GM19239 (cell line): Measurements from ENCODE around the gene IRX3.

Source experiments
- DNase-seq: peaks from one replicate; pipeline ENCODE4 v3.0.0; 2011; ENCODE audit warnings: low spot score; ENCODE audit not compliant: insufficient read length
- FAIRE-seq: peaks from 2 replicates; lab custom pipeline; 2011; peaks lifted over from hg19 to GRCh38; lab: Jason Lieb, UNC

IRX3 gene

DNA sequence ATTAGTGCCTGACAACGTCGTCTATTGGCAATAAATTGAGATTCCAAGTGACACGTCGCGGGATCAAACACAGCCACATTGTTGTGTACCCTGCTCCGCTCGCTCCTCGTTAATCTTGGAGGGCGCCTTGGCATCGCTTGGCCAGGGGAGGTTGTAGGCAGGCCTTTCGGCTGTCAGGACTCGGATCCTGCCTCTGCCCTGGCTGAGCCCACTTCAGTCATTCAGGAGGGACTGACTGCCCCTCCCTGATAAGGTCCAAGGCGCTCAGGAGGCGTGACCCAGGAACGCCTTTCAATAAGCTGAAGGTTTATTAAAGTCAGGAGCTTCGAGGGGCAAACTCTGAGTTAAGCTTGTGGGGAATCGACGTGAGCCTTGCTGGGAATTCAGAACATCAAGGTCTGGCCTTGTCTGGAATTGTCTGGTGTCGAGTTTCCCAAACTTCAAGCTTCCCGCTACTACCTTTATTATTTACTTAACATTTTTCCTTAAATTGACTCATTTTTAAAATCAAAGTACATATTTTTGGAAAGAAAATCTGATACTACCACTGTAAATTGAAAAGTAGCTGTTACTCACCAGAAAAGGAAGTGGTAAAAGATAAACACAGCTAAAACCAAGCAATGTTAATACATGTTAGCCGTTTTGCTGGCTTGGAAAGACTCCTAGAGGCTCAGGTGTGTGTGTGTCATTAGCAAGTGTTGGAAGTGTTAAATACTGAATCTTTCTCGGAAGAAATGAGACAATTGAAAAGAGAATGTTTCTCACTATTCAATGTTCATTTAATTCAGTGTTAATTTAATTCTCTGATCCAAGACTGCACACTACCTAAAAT is 5.3 kb upstream of the IRX3 start:
- FAIRE-seq (no peak), DNase-seq (no peak)

DNA sequence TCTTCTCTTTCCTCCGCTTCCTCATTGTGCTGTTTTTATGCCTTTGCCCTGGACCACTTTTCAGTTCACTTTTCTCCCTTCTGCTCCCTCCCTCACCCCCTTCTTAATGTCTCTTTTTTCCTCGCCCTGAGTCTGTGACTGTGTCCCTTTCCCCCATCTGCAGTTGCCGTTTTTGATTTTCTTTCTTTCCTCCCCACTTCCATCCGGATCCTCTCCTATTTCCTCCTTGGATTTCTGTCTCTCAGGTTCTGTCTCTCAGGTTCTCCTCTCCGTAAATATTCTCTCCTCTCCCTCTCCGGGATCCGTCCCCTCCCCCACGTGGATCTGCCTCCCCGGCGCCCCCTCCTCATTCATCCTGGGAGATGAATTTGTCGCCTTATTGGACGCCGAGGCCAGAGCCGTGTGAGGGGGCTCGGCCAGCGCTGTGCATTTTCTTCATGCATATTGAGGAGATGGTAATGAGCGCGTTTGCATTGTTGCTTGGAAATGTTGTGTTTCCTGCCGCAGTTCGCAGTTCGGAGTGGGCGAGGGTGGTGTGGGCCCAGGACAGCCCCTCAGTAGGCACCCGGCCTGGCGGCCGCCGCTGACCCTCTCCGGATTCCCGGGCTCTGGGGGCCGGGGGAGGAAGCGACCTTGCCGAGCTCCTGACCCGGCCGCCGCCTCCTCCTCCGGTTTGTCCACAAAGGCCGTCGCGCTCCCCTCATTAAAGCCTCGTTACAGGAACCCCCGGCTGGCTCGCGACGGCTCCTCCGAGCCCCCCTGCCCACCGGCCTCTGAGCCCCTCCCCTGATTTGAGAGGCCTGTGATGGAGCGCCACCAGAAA is 4.5 kb upstream of the IRX3 start:
- FAIRE-seq (no peak), DNase-seq (no peak)

DNA sequence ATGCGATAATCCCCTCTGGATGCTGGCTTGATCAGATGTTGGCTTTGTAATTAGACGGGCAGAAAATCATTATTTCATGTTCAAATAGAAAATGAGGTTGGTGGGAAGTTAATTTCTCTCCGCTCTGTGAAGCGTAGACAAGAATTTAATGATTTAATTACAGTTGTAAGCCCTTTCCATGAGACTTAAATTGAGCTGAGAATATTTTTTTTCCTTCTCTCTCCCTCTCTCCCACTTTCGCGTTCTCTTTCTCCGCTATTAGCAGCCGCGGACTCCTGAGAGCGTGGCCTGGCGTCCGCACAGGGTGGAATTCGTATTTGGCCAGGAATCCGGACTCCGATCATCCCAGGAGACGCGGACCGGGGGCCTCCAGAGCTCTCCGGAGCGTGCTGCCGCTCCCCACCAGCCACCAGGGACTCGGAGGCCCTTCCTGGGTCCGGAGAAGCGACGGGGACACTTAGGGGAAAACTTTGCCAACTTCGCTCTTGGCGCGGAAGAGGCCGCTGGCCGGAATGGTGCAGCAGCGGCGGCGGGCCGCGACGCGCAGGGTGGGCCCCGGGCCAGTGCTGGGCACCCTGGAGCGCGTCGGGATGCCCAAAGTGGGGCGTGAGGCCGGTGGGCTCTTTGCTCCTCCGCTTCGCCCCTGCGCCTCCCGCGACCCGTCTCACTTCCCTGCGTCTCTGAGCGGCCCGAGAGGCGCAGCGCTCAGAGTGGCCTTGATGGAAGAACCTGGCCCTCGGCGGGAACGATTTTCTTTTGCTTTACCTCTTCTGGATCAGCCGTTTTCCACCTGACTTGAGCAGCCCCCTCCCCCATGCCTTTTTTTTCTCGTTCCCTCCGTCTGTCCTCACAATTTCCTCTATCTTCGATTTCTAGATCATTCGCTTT is 3.6 kb upstream of the IRX3 start:
- DNase-seq (no peak), FAIRE-seq (no peak)

DNA sequence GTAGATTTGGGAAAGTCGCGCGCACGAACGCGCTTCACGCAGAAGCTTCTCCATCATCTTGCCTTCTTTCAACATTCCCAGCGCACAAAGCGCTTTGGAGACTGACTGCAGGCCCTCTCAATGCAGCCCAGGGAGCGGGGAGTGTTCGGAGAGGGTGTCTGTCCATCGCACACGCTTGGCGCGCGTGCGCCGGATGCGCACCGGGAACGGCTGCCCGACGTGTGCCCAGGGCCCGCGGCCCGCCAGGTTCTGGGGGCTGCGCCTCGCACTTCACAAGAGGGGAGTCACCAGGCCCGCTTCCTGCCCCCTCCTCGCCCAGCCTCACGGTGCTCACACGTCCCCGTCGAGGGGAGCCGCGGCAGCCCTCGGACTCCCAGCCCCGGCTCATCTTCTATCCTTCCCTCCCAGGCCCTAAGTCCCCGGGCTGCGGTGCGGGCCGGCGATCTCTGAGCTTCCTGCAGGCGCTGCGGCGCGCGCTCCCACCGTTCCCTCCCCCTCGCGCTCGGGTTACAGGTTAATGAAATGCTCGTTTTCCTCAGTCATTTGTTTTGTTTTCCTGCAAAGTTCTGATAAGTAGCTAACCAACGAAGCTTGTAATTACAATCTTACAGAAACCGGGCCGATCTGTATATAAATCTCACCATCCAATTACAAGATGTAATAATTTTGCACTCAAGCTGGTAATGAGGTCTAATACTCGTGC is 2.8 kb upstream of the IRX3 start:
- DNase-seq (no peak), FAIRE-seq (no peak)

DNA sequence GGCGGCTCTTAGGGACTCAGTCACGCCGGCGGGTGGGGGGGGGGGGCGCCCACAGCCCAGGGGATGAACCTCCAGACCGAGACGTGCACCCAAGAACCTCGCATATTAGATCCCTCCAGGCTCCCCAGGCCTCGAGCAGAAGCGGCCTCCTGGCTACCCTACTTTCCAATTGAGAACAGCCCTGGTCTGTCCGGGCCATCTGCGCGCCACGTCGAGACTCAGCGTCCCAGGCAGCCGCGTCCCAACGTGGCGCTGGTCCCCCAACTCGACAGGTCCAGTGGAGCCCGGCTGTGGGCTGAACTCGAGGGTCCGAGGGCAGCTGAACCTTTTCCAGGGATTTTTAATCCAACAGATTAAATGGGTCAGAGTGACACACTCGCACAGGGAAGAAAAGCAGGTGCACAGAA is 2.3 kb upstream of the IRX3 start:
- DNase-seq, result no peak
- FAIRE-seq, result no peak

DNA sequence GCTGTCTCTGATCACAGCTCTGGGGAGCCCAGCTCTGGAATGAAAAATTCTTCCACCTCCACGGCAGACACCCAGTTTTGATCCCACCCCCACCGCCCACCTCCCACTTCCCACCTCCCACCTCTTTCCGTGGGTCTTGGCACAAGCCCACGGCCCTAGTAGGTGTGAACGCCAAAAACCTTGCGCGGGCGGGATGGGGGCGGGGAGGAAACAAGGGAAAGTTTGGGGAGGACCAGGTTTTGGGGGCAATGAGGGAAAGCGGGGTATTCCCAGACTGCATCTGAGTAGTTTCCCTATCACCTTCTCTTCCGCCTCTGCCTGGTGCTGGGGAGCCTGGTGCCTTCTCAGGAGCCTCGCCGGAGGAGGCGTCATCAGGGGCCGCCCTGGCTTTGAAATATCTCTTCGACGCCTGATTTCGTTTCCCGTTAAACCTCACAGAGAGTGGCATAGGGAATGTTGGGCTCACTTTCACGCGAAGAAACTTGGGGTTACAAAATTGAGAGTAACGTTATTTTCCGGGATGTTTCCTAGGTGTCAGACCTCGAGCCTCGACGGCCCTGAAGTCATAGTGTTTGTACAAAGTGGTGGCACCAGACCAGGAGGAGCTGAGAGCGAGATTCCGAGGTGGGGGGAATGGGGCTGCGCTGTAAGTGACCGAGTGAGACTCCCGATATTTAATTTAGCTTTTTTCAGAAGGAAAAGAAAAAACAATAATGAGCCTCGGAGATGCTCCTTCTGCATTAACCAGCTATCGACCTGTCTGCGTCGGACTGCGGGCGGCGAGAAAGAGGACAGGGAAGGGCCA is 1.6 kb upstream of the IRX3 start:
- no peak for FAIRE-seq
- no peak for DNase-seq

DNA sequence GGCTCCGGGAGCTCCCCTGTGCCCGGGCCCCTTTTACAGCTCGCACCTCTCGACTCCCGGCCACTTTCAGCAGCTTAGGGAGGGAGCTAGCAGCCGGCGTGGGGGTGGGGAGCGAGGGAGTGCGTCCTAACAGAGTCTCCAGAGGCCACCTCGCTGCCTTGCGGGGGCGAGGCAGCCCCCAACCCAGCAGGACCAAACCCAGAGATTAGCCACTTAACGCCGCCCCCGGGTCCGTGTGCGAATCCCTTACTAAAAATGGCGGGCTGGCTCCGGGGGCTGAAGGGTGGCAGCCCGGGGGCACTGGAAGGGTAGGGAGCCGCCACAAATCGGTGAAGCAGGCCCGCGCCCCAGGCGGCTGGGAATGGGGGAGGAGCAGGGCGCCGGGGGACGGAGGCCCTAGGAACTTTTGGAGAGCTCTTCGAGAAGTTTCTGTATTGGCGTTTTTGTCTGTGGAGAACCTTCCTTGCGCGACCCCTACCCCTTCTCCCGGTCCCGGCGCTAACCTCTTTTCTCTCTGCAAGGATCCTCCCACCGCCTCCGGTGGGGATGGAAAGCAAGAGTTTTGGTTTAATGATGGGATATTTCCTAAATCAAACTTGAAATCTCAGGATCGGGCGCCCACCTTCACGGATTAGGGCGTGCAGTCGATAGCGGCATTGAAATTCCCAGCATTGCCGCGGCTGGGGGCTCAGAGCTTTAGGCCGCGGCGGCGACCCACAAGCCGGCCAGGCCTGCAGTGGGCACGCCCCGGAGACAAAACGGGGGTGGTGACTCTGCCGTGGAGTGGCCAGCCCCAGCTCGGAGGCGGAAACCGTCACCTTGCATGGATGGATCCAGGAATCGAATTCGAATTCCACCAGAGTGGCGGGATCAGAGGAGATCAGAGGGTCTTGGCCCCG is 793 bp upstream of the IRX3 start:
- DNase-seq (no peak), FAIRE-seq (no peak)

DNA sequence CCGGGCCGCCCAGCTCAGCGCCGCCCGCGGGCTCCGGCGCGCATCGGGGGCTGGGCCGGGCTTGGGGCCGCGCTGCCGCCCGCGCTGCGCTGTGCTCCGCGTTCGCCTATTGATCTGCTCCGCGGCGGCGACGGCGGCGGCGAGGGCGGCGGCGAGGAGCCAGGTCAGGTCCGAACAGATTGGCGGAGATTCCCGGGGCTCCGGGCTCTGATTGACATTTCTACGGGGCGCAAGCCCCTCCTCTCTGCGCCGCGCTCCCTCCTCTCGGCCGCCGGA is 559 bp downstream of the IRX3 start:
- DNase-seq, result no peak
- FAIRE-seq, result no peak

DNA sequence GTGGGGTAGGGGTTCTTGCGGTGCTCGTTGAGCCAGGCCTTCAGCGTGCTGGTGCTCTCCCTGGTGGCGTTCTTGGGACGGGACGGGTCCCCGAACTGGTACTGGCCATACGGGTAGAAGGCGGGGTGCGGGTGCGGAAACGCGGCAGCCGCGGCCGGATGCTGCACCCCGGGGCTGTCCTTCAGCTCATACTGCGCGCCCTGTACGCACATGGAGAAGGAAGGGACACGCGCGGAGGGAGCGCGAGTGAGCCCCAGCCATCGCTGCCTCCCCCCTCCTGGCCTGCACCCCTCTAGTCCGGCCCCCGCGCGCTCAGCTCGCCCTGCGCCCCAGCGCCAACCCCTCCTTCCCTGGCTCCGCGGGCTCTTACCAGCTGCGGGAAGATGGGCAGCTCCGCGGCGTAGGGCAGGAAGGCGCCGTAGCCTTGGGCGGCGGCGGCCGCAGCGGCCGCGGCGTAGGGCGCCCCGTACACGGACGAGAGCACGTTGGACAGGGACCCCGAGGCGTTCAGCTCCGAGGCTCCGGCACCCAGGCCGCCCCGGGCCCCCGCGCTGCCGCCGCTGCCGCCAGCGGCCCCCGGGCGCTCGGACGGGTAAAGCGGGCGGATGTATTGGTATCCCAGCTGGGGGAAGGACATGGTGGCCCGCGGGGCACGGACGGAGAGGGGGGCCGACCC is 1.0 kb downstream of the IRX3 start:
- no peak for DNase-seq
- FAIRE-seq, result no peak

DNA sequence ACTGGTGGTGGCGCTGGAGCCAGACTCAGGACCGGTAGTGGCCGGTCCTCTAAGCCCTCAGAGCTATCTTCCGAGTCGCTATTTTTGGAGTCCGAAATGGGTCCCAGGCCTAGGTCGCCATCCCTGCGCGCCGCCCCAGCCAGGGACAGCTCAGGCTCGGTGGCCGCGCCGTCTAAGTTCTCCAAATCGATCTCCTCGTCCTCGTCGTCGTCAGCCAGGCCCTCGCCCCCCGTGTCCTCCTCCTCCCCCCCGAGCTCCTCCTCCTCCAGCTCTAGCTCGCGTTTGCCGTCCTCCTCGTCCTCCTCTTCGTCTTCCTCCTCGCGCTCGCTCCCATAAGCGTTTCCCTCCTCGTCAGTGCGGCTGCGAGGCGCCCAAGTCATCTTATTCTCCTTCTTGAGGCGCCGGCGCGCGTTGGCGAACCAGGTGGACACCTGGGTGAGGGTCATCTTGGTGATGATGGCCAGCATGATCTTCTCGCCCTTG is 1.6 kb downstream of the IRX3 start:
- DNase-seq, result no peak
- no peak for FAIRE-seq

DNA sequence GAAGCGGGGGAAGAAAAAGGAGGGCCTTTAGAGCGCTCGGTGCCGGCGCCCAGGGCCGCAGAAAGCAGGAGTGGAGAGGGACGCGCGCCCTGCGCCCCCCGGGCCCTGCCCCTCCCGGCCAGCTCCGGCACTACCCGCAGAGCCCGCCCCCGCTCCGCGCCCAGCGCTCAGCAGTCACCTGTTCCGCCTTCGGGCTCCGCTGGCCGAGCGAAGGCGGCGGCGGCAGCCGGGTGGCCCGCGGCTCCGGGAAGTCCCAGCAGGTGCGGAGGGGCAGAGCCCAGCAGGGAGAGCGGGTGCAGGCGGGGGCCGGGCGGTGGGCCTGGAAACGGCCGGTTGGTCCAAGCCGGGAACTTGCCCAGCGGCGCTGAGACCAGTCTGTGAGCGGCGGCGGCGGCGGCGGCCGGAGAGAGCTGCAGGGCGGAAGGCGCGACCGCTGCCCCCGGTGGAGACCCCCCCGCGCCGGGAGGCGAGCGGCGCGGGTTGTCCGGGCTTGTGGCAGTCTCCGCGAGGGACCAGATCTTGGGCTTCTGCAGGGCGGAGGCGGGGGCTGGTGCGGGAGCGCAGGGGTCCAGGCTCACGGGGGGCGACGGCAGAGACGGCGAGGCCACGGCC is 2.2 kb downstream of the IRX3 start:
- DNase-seq, result no peak
- FAIRE-seq, result no peak

DNA sequence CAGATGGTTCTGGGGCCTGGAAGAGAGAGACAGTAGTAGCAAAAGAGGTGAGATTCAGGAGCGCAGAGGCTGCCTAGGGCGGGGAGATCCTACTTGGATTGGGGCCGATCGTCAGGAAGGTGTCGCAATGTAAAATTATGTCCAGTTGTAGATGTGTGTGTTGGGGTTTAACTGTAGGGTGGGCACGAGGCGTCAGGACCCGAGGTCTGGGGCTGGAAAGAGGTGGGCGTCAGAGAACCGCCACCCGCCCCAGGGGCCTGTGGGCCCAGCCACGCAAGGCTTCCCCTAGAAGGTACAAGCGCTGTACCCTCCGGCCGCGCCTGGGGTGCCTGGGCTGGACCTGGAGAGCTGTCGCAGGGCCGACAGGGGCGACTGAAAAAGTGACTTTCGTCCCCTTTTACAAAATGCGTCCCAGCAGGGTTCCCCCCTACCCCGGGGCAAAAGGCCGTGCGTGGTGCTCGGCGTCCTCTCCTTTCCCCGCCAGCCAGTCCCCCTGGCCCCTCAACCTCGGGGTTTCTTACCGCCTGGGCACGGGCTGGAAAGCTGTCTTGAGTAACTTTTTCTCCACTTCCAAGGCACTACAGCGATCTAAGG is 2.8 kb downstream of the IRX3 start:
- FAIRE-seq, result no peak
- no peak for DNase-seq

DNA sequence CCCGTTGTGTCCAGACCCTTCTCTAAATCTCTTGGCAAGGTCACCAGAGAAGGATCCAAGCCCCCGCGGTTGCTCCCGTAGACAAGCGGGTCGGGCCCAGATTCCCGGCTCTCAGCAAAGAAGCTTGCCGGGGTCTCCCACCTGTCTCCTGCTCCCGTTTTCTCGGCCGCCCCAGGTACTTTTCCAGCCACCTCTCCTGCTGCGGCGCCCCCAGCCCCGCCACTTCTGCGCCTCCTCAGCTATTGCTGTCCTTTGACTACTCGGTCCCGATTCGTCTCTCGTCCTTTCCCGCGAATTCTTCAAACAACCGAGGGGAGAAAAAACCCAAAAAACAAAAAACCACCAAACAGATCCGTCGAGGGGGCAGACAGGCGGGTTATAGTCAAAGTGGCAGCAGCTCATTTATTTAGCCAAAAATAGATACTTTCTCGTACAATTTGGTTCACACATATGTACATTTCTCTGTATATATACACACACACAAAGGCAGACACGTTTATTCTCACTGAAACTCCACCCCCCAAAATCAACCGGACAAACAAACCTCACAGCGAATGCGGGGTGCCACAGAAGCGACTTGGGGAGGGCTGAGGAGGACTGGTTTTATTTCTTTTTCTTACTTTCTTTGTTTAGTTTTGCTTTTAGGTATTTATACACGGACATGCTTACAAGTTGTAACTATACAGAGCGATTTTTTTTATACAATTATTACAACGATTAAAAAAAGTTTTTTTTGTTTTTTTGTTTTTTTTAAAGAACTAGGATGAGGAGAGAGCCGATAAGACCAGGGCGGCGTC is 3.5 kb downstream of the IRX3 start:
- FAIRE-seq, result no peak
- no peak for DNase-seq

DNA sequence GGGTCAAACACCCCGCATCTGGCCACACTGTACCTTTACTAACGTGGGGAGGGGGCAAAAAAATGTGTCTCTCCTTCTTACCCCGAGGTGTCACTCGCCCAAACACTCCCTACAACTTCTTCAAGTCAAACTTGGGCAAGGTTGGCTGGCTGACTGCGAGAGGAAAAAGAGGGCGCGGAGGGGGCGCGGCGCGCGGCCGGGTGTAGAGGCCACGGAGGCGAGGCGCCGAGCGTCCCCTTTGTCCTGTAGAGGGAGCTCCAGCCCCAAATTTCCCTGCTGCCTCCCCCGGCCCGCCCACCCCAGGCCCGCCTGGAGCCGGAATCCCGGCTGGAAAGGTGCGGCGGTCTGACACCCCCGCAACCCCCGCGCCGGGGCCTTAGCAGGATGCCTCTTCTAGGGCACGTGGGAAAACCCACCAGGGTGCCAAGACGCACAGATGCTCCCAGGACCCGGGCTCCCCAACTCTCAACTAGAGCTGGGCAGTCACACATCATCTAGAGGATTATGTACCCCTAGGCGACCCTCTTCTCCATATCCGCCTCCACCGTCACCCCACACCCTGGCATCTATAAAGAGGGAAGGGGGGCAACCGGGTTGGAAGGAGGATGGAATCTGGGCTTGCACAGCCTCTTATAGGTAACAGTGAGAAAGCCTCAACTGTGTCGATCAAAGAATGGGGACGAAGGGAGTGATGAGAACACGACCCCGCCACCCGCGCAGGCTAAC is 4.2 kb downstream of the IRX3 start:
- FAIRE-seq, result no peak
- DNase-seq, result no peak

DNA sequence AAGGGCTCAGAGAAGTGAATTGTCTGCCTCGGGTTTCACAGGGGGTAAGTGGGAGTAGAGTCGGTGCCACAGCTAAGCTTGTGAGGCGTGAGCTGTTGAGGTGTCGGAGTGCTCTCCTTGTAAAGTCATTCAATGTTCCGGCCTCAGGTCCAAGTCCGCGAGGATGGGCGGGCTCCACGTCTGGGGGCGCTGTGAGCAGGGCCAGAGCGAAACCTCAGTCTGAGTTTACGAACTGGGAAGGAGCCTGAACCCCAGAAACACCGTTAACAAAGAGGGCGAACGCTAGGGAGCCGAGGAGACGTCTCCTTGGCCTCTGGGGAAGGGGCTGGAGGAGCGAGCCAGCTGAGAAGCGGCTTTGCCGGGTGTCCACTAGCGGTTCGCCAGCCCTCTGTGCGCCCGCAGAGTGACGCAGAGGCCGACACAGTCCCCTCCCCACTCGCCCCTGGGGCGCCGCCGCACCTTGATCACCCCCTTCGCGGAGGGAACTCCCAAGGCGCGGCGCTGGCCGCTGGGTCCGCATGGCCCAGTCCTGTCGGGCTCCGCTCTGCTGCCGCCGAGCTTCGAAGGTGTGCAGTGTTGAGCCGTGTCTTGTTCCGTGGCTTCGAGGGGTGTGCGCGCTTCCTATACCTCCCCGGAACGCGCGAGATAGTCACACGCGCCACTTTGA is 4.9 kb downstream of the IRX3 start:
- FAIRE-seq (no peak), DNase-seq (no peak)
